Chondrocyte (in vitro differentiated cells): ENCODE data around the gene KIR3DL2. TPM values are rescaled to one million over a fixed set of nuclear protein-coding genes. Genes with fewer than 3 reads are reported as not detected.

Source experiments
- DNase-seq: peaks from one replicate; pipeline ENCODE4 v3.0.0; 2021; ENCODE audit warnings: mixed read lengths, low spot score
- H3K27ac Mint-ChIP-seq: one replicate; pipeline ENCODE4 v1.8.0; 2021; ENCODE audit warnings: mild to moderate bottlenecking, moderate library complexity, mixed read lengths; ENCODE audit not compliant: unreplicated experiment
- H3K27me3 Mint-ChIP-seq: 2 replicates; pipeline ENCODE4 v1.8.0; 2021; ENCODE audit warnings: low read depth, mixed read lengths
- H3K36me3 Mint-ChIP-seq: 2 replicates; pipeline ENCODE4 v1.8.0; 2021; ENCODE audit warnings: low read depth, mixed read lengths
- H3K4me1 Mint-ChIP-seq: 2 replicates; pipeline ENCODE4 v1.8.0; 2021; ENCODE audit warnings: low read depth, mild to moderate bottlenecking, mixed read lengths
- H3K4me3 Mint-ChIP-seq: one replicate; pipeline ENCODE4 v1.8.0; 2021; ENCODE audit warnings: mild to moderate bottlenecking, moderate library complexity, mixed read lengths; ENCODE audit not compliant: unreplicated experiment
- H3K9me3 Mint-ChIP-seq: 2 replicates; pipeline ENCODE4 v1.8.0; 2021; ENCODE audit warnings: low read depth, mixed read lengths
- total RNA-seq: library from RNA; stranded (reverse); gene quantifications from 3 replicates; pipeline ENCODE4 v1.2.1, GENCODE V29; 2021
- TF ChIP-seq, protein P1 (sequence below): fragments of 200-600 bp; sonication (generic); IDR thresholded peaks from 2 replicates; pipeline ENCODE4 v1.5.0; 2021; ENCODE audit warnings: antibody characterized with exemption, mild to moderate bottlenecking, moderate library complexity

Gene KIR3DL2
- total RNA-seq, 1 donor from 2014 or later, result not detected

DNA sequence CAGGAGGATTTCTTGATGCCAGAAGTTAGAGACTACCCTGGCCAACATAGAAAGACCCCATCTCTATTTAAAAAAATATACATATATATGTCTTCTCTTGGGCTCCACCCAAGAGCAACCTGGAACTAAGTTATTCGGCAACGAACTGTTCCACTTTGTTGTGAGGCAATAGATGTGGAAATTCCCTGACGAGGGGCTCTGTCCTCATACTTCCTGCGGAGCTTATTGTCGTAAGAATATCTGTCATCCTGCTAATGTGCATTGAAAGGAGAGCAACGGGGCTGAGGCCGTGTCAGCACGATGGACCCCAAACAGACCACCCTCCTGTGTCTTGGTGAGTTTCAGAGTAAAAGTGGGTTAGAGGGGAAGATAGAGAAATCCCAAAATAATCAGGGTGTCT, 23.7 kb downstream of the KIR3DL2 start, which contains the start of gene FCAR:
TSS of gene FCAR (plus strand) at position 246 of the 400 bp plus-strand sequence. CDS start at position 301, 55 bp downstream.
- H3K27me3 Mint-ChIP-seq, result no peaks in the 10 kb centered on the region
- H3K4me1 Mint-ChIP-seq, result no peaks in the 10 kb centered on the region
- H3K36me3 Mint-ChIP-seq, result no peaks in the 10 kb centered on the region
- peaks cover 17% of the 10 kb centered on the region for H3K9me3 Mint-ChIP-seq
- H3K4me3 Mint-ChIP-seq, result no peak within 1 kb of the TSS
- TF ChIP-seq, protein P1, sequence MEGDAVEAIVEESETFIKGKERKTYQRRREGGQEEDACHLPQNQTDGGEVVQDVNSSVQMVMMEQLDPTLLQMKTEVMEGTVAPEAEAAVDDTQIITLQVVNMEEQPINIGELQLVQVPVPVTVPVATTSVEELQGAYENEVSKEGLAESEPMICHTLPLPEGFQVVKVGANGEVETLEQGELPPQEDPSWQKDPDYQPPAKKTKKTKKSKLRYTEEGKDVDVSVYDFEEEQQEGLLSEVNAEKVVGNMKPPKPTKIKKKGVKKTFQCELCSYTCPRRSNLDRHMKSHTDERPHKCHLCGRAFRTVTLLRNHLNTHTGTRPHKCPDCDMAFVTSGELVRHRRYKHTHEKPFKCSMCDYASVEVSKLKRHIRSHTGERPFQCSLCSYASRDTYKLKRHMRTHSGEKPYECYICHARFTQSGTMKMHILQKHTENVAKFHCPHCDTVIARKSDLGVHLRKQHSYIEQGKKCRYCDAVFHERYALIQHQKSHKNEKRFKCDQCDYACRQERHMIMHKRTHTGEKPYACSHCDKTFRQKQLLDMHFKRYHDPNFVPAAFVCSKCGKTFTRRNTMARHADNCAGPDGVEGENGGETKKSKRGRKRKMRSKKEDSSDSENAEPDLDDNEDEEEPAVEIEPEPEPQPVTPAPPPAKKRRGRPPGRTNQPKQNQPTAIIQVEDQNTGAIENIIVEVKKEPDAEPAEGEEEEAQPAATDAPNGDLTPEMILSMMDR, result no peak
- DNase-seq, result no peak
- no peak within 1 kb of the TSS for H3K27ac Mint-ChIP-seq

DNA sequence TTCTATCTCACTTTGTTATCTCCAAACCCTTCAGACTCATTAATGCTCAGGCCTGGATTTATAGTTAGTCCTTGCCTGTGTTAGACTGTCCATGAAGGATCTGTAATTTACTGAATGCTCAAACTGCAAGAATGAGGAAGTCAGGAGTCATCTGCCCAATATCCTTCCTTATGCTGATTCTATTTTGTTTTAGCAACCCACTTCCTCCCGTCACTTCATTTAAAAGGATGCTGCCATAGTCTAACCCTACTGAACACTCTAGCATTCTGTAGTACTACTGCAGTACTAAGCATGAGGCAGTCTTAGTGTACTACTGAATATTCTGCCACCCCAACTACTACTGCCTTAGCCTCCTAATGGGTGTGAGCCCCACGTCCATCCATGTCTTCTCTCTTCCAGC, 25.3 kb downstream of the KIR3DL2 start:
- no peak overlapping the region for H3K4me3 Mint-ChIP-seq
- H3K27ac Mint-ChIP-seq, result no peak overlapping the region
- no peaks in the 10 kb centered on the region for H3K36me3 Mint-ChIP-seq
- DNase-seq, result no peak
- H3K4me1 Mint-ChIP-seq, result no peaks in the 10 kb centered on the region
- TF ChIP-seq, protein P1, result no peak
- H3K27me3 Mint-ChIP-seq, result no peaks in the 10 kb centered on the region
- H3K9me3 Mint-ChIP-seq, result peaks cover 27% of the 10 kb centered on the region

DNA sequence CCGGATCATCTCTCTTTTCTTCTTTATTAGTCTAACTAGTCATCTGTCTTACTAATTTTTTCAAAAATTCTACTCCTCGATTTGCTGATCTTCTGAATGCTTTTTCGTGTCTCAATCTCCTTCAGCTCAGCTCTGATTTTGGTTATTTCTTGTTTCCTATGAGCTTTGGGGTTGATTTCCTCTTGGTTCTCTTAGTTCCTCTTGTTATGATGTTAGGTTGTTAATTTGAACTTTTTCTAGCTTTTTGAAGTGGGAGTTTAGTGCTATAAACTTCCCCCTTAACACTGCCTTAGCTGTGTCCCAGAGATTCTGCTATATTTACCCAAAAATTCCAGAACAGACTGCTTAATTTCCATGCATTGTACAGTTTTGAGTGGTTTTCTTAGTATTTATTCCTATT, 27.2 kb downstream of the KIR3DL2 start:
- Mint-ChIP-seq H3K27ac (no peak overlapping the region), H3K27me3 (no peaks in the 10 kb centered on the region), H3K4me1 (no peaks in the 10 kb centered on the region), H3K9me3 (peaks cover 25% of the 10 kb centered on the region), H3K4me3 (no peak overlapping the region), H3K36me3 (no peaks in the 10 kb centered on the region)
- DNase-seq, result no peak
- TF ChIP-seq, protein P1, result no peak

DNA sequence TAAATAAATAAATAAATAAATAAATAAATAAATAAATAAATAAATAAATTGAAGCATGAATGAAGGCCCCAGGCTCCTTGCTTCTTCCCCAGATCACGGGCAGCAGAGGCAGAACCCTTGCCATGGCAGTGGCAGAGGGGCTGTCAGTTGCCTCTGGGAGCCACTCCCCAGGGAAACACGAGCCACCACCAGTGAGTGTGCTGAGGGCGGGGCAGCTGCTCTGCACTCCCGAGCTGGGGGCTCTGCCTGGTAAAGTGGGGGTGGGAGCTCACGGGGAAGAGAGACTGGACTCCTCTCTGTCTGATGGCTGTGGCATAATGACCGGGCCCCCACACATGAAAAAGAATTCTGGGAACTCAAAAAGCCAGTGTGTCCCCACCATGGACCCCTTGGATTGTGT, 31.6 kb downstream of the KIR3DL2 start:
- TF ChIP-seq, protein P1, result no peak
- H3K36me3 Mint-ChIP-seq, result no peaks in the 10 kb centered on the region
- H3K27me3 Mint-ChIP-seq, result no peaks in the 10 kb centered on the region
- DNase-seq, result no peak
- H3K27ac Mint-ChIP-seq, result no peak overlapping the region
- H3K9me3 Mint-ChIP-seq, result peaks cover 22% of the 10 kb centered on the region
- H3K4me3 Mint-ChIP-seq, result no peak overlapping the region
- H3K4me1 Mint-ChIP-seq, result no peaks in the 10 kb centered on the region

DNA sequence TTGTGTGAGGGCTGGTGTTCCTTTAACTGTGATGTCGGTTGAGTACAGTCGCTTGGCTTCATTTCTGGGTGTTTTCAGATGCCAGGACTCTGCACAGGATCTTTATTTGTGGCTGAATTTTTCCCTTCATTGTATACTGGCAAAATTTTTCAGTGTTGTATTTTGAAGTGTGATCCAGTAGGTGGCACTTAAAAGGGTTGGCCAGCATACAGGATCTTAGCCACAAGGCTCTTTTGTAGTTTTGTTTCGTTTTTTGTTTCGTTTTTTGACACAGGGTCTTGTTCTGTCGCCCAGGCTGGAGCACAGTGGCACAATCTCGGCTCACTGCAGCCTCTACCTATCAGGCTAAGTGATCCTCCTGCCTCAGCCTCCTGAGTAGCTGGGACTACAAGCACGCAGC, 32.5 kb downstream of the KIR3DL2 start:
- TF ChIP-seq, protein P1, result no peak
- Mint-ChIP-seq H3K4me3 (no peak overlapping the region), H3K27me3 (no peaks in the 10 kb centered on the region), H3K9me3 (peaks cover 16% of the 10 kb centered on the region), H3K4me1 (no peaks in the 10 kb centered on the region), H3K36me3 (no peaks in the 10 kb centered on the region), H3K27ac (no peak overlapping the region)
- DNase-seq, result no peak
